Keratinocyte (primary cell): Measurements from ENCODE around the gene ZRANB1.

Experiments used
- EZH2 ChIP-seq: IDR thresholded peaks from one replicate; pipeline ENCODE4 v1.6.1; 2012; ENCODE audit warnings: inconsistent platforms, mild to moderate bottlenecking, low read length, moderate library complexity
- TF ChIP-seq, protein P1 (sequence below), 3 experiments: IDR thresholded peaks in 1 of 3; conservative IDR thresholded peaks in 1 of 3; optimal IDR thresholded peaks in 1 of 3; 2 replicates in 2 of 3; 3 replicates in 1 of 3; pipeline versions ENCODE3 to v1.5.1; 2011; ENCODE audit warnings: low read length in 3 of 3, mild to moderate bottlenecking in 3 of 3, moderate library complexity in 2 of 3, control low read depth in 1 of 3, inconsistent platforms in 1 of 3; ENCODE audit not compliant: insufficient read depth in 2 of 3; ENCODE audit errors: extremely low read depth in 1 of 3

DNA sequence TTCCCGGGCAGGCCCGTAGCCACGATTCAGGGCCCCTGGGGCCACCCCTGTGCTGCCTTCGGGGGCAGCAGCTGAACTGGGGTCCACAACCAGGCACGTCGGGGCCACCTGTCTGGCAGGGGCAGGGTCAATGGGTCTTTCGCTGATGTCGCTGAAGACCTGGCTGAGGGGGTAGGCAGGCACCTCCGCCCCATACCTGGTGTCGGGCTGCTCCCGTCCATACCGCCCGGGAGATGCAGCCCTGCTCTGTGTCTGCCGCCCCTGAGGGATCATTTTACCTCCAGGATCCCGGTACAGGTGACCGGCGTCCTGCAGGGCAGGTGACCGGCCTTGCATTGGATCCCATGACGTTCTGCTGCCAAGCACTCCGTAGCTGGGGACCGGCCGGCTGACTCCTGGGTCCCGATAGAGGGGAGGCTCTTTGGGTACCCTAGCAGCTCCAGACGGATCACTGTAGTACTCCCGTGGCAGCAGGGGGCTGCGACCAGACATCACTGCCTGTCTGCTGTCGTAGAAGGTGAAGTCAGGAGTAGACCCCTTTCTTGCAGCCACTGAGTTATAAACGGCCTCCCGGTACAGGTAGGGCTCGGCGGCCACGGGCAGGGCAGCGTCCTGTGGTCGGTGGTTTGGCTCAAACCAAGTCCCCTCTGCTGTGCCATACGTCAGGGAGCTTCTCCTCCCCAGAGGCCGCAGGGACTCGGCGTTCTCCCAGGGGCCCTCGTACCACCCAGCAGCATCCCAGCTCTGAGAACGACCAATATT is 85.2 kb downstream of the ZRANB1 start:
- TF ChIP-seq, protein P1, sequence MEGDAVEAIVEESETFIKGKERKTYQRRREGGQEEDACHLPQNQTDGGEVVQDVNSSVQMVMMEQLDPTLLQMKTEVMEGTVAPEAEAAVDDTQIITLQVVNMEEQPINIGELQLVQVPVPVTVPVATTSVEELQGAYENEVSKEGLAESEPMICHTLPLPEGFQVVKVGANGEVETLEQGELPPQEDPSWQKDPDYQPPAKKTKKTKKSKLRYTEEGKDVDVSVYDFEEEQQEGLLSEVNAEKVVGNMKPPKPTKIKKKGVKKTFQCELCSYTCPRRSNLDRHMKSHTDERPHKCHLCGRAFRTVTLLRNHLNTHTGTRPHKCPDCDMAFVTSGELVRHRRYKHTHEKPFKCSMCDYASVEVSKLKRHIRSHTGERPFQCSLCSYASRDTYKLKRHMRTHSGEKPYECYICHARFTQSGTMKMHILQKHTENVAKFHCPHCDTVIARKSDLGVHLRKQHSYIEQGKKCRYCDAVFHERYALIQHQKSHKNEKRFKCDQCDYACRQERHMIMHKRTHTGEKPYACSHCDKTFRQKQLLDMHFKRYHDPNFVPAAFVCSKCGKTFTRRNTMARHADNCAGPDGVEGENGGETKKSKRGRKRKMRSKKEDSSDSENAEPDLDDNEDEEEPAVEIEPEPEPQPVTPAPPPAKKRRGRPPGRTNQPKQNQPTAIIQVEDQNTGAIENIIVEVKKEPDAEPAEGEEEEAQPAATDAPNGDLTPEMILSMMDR (optimal IDR thresholded peaks at IDR 0.05 in 1 of 3, IDR thresholded peaks at IDR 0.05 in 1 of 3, conservative IDR thresholded peaks at IDR 0.05 in 1 of 3; ENCODE audit: extremely low read depth in 1 of 3, insufficient read depth in 2 of 3, low read length in 3 of 3), result no peak
- TF ChIP-seq EZH2, result no peak
